COLO668 (cell line): ENCODE data around the gene KLK12.

Experiments
- DNase-seq: peaks from one replicate; lab custom pipeline; 2025; ENCODE audit not compliant: unreplicated experiment; lab: John Stamatoyannopoulos, UW

The KLK12 gene

DNA sequence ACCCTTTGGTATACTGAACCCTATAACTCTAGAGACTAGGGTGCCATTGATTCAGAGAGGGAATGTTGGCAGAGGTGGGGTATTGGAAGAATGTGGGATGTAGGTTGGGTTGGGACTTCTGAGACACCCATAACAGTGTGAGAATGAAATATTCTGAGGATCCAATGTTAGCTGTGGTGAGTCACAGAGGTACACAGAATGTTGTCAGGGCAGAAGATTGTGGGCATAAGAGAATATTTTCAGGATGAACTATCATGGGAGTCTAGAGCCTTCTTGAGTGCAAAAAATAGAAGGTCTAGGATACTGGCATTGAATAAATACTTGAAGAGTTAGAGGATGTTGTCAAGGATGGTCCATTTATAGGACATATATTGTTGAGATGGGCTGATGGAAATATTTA lies 21.1 kb upstream of the KLK12 start:
- no peak for DNase-seq

DNA sequence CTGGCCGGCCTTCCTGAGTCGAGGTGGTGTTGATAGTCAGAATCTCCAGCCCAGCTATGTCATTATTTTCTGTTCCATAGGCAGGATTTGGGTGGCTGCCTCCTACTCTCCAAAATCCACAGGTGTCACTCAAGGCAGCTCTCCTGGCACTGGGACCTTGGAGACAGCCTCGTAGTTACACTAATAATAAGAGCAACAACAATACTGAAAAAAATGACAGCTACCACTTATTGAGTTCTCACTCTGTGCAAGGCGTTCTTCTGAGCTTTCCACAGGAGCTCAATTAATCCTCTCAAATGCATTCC lies 12.2 kb upstream of the KLK12 start:
- no peak for DNase-seq

DNA sequence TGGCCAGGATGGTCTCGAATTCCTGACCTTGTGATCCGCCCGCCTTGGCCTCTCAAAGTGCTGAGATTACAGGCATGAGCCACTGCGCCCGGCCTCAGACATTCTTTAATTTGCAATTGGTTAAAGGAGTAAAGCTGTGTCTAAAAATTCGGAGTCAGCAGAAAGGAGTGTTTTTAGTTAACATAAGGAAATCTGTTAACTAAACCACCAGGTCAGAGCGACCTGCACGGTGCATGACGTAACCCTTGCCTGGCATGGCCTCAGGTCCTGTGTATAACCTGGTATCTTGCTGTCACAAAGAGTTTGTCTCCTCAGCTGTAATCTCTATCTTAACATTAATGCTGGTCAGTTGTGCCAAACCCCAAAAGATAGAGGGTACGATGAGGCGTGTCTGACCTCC lies 9.5 kb upstream of the KLK12 start:
- DNase-seq, result no peak

DNA sequence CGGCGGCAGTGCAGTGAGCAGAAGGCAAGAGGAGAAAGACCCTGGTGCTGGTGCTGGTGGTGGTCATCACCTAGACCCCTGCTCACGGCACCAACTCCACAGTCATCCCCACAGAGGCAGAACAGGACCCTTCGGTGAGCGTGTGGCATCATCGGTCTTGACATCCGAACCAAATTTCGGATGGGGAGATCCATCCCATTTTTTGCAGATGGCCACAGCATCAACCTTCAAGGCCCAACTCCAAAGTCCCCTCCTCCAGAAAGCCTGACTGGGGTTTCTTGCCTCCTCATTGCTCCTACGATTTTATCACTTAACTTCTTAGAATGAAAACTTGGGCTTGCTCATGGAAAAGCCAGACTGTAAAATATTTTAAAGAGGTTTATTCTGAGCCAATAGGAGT lies 8.7 kb upstream of the KLK12 start:
- no peak for DNase-seq

DNA sequence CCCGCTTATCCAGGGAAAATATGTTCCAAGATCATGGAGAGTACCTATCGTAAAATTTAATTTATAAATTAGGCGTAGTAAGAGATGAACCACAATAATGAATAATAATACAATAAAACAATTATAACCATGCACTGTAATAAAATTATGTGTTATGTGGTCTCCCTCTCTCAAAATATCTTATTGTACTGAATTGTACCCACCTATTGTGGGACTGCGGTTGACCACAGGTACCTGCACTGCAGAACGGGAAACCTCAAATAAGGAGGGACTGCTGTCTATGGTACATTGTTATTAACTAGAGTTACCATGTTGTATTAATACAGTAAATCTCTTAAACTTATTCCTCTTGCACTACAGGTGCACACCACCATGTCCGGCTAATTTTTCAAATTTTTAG lies 5.3 kb upstream of the KLK12 start:
- DNase-seq, result no peak

DNA sequence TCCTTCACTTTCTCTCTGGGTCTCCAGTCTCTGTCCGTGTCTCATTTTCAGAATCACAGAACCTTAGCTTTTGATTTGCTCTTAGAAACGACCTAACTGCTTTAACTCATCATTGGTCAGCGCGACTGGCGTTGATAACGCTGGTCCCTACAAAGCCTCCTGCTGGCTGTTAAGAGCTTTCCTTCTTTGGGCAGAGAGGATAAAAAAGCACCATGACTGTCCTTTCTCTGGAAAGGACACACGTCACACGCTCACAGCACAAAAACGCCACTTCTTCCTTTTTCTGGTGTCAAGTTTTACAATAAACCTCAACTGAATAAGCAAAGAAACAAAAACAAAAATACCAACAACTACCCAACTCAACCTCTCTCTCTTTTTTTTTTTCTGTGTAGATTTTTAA lies 1.7 kb upstream of the KLK12 start:
- DNase-seq, result no peak

DNA sequence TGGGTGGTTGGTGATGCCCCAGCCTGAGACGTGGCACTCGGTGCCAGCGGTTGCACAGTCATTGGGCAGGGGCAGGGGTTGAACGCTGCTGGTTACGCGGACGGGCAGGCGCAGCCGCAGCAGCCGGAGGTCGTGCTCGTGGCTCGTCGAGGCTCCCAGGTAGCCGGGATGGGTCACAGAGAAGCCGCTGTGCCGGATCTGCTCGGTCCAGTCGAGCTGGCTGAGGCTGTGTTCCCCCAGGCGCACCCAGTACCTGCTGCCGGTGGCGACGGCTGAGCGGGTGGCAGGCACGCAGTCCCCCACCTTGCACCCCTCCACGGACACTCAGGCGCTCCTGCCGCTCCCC lies 2.9 kb downstream of the KLK12 start:
- no peak for DNase-seq

DNA sequence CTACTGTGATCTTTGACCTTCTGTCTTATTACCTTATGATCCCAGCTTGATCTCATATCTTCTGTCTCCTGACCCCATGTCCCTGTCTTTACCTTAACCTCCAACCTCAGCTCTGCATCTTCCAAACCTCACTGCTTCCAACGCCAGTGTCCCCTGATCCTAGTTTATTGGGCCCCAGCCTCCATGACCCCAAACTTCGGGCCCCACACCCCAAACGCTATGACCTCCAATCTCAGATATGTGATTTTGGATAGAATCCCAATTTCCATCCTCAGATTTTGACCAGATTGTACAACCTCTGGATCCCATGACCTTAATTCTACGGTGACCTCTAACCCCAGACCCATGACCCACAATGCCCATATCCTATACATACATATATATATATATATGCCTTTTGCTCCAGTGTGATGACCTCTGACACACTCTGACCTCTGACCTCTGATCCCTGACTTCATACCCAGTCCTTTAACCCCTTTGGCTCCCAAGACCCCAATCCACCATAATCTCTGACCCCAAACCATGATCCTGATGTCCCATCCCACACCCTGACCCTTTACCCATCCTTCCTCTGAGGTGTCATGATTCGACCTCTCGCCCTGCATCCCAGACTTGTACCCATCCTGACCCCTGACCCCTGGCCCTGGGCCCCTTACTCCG lies 3.5 kb downstream of the KLK12 start:
- DNase-seq, result no peak

DNA sequence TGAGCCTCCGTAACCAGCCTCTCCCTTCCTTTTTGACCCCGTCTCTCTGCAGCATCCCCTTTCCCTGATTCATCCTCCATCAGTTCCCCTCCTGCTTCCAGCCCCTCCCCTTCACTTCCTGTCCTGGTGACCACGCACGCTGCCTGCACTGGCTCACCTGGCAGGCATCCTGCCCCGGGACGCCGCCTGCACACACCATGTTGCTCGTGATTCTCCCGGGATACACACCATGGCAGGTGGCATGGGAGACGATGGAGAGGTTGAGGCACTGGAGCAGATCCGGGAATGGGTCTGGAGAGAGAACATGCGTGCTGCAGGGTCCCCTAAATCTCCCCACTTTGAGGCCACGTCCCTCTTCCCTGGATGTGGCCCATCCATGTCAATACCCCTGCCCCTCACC lies 4.2 kb downstream of the KLK12 start:
- DNase-seq, result no peak

DNA sequence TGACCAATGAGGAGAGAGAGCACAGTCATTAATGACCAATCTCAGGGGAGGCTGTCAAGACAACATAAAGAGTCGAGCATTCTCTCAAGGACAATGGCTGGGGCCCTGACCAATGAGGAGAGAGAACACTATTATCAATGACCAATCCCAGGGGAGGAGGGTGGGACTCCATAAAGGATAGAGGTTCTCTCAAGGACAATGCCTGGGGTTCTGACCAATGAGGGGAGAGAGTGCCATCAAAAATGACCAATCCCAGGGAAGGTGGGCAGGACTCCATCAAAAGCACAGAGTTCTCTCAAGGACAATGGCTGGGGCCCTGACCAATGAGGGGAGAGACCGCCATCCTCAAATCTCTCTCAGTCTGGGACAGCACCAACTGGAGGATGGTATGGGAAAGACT lies 5.1 kb downstream of the KLK12 start:
- no peak for DNase-seq

DNA sequence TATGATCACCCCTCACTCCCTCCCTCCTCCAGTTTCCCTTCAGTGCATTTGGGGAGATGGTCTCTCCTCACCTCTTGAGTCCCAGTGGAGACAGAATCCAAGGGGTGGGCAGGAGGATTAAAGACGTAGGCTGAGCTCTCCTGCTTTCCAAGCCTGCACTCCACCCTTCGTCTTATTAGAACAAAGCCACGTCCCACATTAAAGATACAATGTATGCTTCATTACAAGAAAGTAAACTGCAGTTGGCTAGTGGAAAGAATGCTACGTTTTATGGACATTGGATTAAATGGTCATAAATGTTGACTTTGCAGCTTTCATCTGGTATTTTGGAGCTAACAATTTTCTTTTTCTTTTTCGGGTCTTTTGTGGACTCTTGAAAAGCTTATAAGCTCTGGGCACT lies 6.9 kb downstream of the KLK12 start:
- no peak for DNase-seq

DNA sequence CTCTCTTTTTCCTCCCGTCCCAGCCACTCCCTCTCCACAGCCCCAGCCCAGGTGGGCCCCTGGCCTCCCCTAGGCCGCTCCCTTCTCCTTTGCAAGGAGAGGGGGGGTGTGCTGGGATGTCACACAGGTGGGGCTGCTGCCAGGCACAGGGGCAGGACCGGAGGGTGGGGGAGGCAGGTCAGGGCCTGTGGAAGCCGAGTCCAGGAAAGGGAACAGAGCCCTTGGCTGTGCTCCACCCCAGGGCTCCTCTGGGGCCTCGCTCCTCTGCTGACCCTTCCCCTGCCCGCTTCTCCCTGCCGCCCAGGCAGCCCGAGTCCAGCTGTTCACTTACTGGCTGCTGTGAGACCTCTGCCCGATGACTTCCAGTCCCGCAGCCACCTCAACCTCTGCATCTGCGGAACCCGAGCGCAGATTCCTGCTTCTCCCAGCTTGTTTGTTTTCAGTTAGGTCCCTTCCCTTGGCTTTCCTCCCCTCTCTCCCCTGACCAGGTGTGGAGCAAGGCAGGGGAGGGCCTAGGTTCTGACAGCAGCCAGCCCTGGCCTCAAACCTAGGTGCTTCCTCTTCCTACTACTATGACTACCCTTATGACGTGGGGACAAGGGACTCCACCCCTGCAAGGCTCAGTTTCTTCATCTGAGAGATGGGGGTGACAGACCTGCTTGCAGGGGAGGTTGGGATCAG lies 7.5 kb downstream of the KLK12 start:
- DNase-seq, result no peak

DNA sequence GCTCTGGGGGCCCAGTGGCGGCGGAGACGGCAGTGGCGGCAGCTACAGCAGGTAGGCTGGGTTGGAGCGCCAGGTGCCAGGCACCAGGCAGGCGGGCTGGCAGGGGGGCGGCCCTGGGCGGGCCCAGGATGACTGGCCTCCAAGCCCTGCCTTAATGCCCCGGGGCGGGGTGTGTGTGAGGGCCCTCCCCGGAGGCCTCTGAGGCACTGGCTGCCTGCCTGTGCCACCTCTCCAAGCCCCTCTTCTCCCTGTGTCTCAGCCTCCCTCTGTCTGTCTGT lies 8.3 kb downstream of the KLK12 start, which contains the start of gene KLK11:
Gene KLK11 (minus strand): TSS at position 63 of the 278 bp plus-strand sequence. CDS start 985 bp downstream, outside the sequence.
- DNase-seq, result peak; percentile 81

DNA sequence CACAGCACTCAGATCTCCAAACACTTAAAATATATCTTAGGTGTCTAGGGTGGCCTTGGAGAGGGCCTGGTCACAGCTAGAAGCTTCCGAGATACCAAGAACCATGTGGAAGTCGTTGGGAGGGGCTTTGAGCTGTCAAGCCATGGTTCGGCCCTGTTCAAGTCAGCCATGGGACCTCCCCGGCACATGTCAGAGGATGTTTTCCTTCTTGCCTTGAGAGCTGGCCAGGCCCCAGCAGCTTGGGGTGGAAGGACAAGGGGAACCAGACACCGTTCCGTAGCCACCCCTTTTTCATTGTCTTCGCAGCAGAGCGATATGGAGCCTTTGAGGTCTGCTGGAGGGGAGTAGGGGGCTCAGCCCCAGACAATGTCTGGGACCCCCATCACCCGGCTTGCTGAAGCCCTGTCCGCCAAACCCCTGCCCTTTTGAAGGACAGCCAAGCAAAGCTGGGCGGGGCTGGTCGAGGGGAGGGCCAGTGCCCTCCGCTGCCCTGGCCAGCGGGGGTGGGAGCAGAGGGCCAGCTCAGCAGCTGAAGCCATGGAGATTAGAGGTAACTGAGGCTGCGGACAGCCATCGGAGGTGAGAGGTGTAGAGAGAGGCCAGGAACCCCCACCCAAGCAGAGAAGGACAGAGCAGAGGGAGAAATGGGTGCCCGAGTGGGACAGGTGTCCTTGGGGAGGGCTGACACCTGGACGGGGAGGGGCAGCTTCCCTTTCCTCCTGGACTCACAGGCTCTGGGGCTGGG lies 8.8 kb downstream of the KLK12 start:
- DNase-seq, result no peak

DNA sequence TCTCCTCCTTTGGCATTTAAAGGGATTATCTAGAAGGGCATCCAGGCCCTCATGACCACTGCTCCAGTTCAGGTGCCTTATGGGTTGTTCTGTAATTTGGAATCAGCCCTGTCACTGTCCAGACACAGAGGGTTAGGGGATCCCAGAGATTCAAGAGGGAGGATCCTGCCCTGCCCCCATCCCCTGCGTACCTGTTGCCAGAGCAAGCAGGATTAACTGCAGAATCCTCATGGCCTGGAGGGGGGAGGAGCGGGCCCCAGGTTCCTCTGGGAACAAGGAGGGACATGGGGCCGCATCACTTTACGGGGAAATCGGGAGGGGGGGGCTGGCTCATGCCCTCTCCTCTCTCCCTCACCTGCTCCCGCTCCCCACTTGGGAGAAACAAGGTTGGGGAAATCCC lies 9.4 kb downstream of the KLK12 start:
- DNase-seq, result peak; percentile 12

DNA sequence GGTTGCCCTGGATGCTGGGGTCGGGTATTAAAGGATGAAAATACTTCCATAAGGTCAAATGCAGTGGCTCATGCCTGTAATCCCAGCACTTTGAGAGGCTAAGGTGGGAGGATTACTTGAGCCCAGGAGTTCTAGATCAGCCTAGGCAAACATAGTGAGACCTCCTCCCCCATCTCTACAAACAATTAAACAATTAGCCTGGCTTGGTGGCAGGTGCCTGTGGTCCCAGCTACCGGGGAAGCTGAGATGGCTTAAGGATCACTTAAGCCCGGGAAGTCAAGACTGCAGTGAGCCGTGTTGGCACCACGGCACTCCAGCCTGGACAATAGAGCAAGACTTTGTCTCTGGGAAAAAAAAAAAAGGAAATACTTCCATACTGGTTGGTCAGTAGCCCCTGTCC lies 9.9 kb downstream of the KLK12 start:
- DNase-seq, result peak; percentile 35

DNA sequence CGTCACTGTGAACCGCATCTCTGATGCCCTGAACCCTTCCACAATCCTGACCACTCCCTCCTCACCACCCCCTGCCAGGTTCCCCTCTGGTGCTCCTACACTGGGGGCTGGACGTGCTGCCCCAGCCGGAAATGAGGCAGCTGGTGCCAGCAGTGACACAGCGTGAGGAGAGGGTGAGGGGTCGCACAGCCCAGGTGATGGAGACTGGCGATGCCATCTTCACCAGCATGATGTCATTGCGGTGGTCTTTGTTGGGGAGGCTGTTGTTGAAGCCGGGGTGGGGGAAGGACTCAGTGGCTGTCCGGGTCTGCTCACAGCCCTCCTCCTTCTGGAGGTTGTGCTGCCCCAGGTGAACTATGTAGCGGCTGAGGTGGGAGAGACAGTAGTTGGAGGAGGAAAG lies 10.9 kb downstream of the KLK12 start:
- no peak for DNase-seq

DNA sequence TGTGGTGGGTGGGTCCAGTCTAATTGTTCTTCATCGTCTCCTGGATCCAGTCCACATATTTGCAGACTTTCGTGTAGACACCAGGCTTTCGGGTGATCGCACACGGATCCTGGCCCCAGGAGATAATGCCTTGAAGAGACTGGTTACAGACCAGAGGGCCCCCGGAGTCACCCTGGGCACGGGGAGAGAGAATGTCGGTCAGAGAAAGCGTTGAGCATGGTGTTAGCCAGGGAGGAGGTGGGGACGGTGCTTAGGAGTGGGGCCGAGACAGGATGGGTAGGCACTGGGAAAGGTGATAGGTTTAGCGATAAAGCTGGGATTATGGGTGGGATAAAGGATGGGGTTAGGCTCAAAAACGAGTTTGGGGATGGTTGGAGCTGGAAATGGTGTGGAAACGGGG lies 12.3 kb downstream of the KLK12 start:
- DNase-seq, result no peak

DNA sequence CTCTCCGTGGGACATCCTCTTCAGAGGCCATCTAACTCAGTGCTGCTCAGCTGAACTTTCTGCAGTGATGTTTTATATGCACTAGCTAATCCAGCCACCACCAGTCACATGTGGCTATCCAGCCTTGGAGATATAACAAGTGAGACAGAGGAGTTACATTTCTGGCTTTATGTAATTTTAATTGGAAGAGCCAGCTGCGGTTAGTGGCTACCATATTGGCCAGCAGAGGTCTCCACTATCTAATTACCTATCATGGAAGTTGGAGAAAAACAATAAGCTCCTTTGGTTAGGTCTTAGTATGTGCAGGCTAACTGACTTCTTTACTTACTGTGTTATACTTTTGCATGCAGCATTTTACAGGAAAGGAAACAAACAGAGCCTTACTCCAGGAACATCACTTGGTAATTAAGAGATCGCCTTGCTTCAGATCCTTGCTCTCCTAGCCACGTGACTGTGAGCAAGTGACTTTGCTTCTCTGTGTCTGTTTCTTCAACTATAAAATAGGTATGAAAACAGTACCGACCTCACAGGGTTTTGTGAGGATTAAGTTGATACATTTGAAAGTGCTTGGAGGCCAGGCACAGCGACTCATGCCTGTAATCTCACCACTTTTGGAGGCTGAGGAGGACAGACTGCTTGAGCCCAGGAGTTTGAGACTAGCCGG lies 13.7 kb downstream of the KLK12 start:
- DNase-seq, result peak; percentile 29

DNA sequence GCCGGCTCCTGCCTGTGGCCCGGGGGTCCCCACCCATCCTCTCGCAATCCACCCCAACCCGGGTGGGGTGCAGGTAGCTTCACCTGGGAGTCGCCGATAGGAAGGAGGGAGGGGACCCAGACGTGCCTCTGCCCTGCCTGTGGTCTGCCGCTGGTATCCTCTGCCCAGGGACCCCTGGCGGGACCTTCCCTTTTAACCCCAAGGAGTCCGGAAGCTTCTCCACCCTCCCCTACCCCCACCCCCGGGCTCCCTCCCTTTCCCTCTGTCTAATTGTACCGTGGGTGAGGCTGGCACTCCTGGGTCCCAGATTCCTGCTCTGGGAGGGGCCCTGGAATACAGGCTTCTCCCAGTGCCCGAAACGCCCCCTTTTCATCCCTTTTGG lies 15.3 kb downstream of the KLK12 start, which contains the start of gene KLK10:
Gene KLK10 (minus strand): TSS at position 166 of the 382 bp plus-strand sequence. CDS start 579 bp downstream, outside the sequence.
- DNase-seq, result no peak

DNA sequence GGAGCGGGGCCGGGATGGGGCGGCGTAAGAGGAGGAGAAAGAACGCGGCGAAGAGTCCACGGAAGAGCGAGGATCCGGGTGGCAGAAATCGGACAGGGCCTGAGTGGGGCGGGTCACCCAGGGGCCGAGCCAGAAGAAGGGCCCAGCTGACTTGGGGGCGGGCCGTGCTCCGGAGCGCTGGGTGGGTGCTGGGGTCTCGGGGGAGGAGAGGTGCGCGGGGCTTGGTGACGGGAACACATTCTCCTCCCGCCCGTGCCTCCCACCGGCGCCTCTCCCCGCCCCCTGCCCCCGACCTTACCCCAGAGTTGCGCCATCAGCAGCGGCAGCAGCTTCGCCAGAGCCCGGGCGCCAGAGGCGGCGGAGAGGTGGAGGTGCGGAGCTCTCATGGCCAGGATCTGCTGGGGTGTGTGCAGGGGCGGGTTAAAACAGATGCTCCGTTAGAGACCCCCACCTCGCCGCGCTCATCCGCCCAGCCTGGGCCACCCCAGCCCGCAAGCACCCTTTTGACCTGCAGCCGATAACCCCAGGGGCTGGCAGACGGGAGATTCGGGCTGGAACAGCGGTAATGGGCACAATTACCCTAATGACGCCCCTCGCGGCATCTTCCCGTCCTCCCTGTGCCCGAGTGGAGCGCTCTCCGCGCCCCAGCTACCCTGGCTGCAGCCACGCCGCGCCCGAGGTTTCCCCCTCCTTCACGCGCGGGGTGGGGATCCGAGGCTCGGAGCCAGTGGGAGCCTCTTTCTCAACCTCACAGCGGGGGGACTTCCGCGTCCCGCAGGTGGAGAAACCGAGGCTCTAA lies 15.9 kb downstream of the KLK12 start:
- peak; percentile 27 for DNase-seq
